A204.1 (cell line): ENCODE measurements around the gene SEMA5A.
"Not testable (repeated sequence)": the region's sequence is repeated elsewhere in the genome, so short reads cannot be mapped to it uniquely, and the experiment has no call there.

Source experiments
- FAIRE-seq: peaks from 2 replicates; lab custom pipeline; 2012; peaks lifted over from hg19 to GRCh38; lab: Jason Lieb, UNC

SEMA5A gene

GRCh38 chr5:9438596-9439354 is 107.1 kb downstream of the SEMA5A start:
- FAIRE-seq: no peak

GRCh38 chr5:9437741-9438240 is 108.1 kb downstream of the SEMA5A start:
- FAIRE-seq: no peak

- no peak for FAIRE-seq
Observed at GRCh38 chr5:9431496-9432258, 114.2 kb downstream of the SEMA5A start.

- no peak for FAIRE-seq
Observed at GRCh38 chr5:9431151-9431495, 114.8 kb downstream of the SEMA5A start.

GRCh38 chr5:9430306-9430705 is 115.6 kb downstream of the SEMA5A start:
- FAIRE-seq: no peak

GRCh38 chr5:9429691-9430215 is 116.1 kb downstream of the SEMA5A start:
- FAIRE-seq: no peak

GRCh38 chr5:9428272-9428671 is 117.6 kb downstream of the SEMA5A start:
- FAIRE-seq: no peak

- no peak for FAIRE-seq
Observed at GRCh38 chr5:9425710-9426109, 120.2 kb downstream of the SEMA5A start.

- FAIRE-seq: no peak
Observed at GRCh38 chr5:9423571-9423970, 122.3 kb downstream of the SEMA5A start.

GRCh38 chr5:9421884-9422283 is 124.0 kb downstream of the SEMA5A start:
- FAIRE-seq: no peak

GRCh38 chr5:9419794-9420193 is 126.1 kb downstream of the SEMA5A start:
- FAIRE-seq: no peak

- FAIRE-seq: no peak
Observed at GRCh38 chr5:9415566-9415965, 130.3 kb downstream of the SEMA5A start.

GRCh38 chr5:9415091-9415490 is 130.8 kb downstream of the SEMA5A start:
- FAIRE-seq: no peak

- no peak for FAIRE-seq
Observed at GRCh38 chr5:9411142-9411541, 134.7 kb downstream of the SEMA5A start.

GRCh38 chr5:9409413-9409960 is 136.4 kb downstream of the SEMA5A start:
- no peak for FAIRE-seq

- FAIRE-seq: no peak
Observed at GRCh38 chr5:9408964-9409363, 136.9 kb downstream of the SEMA5A start.

- no peak for FAIRE-seq
Observed at GRCh38 chr5:9405196-9405754, 140.6 kb downstream of the SEMA5A start.

GRCh38 chr5:9401786-9402472 is 143.9 kb downstream of the SEMA5A start:
- no peak for FAIRE-seq

GRCh38 chr5:9399783-9400182 is 146.1 kb downstream of the SEMA5A start:
- not testable (repeated sequence) for FAIRE-seq

- no peak for FAIRE-seq
Observed at GRCh38 chr5:9399094-9399493, 146.8 kb downstream of the SEMA5A start.

- no peak for FAIRE-seq
Observed at GRCh38 chr5:9398227-9398626, 147.6 kb downstream of the SEMA5A start.

GRCh38 chr5:9396285-9396770 is 149.5 kb downstream of the SEMA5A start:
- no peak for FAIRE-seq
